Endothelial cell of umbilical vein (primary cell): Measurements from ENCODE around the gene HUS1. TPM values are rescaled to one million over a fixed set of nuclear protein-coding genes. Genes with fewer than 3 reads are reported as not detected.

Source experiments
- BruUV-seq: library from RNA; stranded (reverse); fragments of 400-500 nt; replicated peaks from 2 replicates; lab custom pipeline; 2021; lab: Mats Ljungman, UMichigan
- CTCF ChIA-PET: fragments of 300-600, 350-600 bp; sonication (Branson Sonifier 250); formaldehyde crosslinking; loops from one replicate; lab custom pipeline; 2021; ENCODE audit warnings: antibody characterized with exemption, inconsistent platforms; lab: Charles Lee
- POLR2A ChIA-PET: fragments of 300-600, 350-600 bp; sonication (Branson Sonifier 250); formaldehyde crosslinking; loops from one replicate; lab custom pipeline; 2021; ENCODE audit warnings: antibody characterized with exemption, inconsistent platforms; lab: Charles Lee
- DNase-seq: peaks from one replicate; pipeline ENCODE4 v3.0.0-alpha.2; 2011; ENCODE audit warnings: low read depth, low spot score
- FAIRE-seq: peaks from 2 replicates; lab custom pipeline; 2011; peaks lifted over from hg19 to GRCh38; lab: Jason Lieb, UNC
- H2AFZ ChIP-seq: 2 replicates; pipeline ENCODE4 v1.6.0; 2012; ENCODE audit warnings: low read depth, low read length, control low read depth, inconsistent platforms
- H3K27ac ChIP-seq: 2 replicates; pipeline ENCODE4 v1.5.1; 2011; ENCODE audit warnings: low read depth, mild to moderate bottlenecking, control low read depth, low read length, moderate library complexity; ENCODE audit not compliant: insufficient read depth
- H3K27me3 ChIP-seq, 2 experiments: 2 replicates each; pipeline versions ENCODE4 v1.6.0 to v1.6.1; 2011; ENCODE audit warnings: low read length in 2 of 2, mixed read lengths in 1 of 2; ENCODE audit not compliant: control insufficient read depth in 2 of 2, insufficient read depth in 2 of 2
- H3K36me3 ChIP-seq, 2 experiments: 2 replicates in 1 of 2; 3 replicates in 1 of 2; pipeline ENCODE4 v1.5.1; 2011; ENCODE audit warnings: low read length in 2 of 2, mild to moderate bottlenecking in 1 of 2, moderate library complexity in 1 of 2; ENCODE audit not compliant: control insufficient read depth in 2 of 2, insufficient read depth in 2 of 2; ENCODE audit errors: extremely low read depth in 1 of 2
- H3K4me1 ChIP-seq: 3 replicates; pipeline ENCODE4 v1.5.1; 2011; ENCODE audit warnings: mild to moderate bottlenecking, low read length; ENCODE audit not compliant: control insufficient read depth, insufficient read depth; ENCODE audit errors: extremely low read depth
- H3K4me2 ChIP-seq: 2 replicates; pipeline ENCODE4 v1.6.1; 2011; ENCODE audit warnings: low read length, control low read depth, mixed read lengths; ENCODE audit not compliant: insufficient read depth
- H3K4me3 ChIP-seq, 3 experiments: fragments of 200-600 bp in 1 of 3; sonication (generic), shearing (Covaris generic) in 1 of 3; replicated peaks in 1 of 3; 2 replicates each; pipeline ENCODE4 v1.5.1; 2011 to 2016; ENCODE audit warnings: control low read depth in 3 of 3, low read length in 3 of 3, mild to moderate bottlenecking in 2 of 3, inconsistent platforms in 1 of 3, low read depth in 1 of 3, moderate library complexity in 1 of 3; ENCODE audit not compliant: insufficient read depth in 1 of 3
- H3K79me2 ChIP-seq: 2 replicates; pipeline ENCODE4 v1.6.0; 2012; ENCODE audit warnings: low read length, inconsistent platforms; ENCODE audit not compliant: control insufficient read depth, insufficient read depth
- H3K9ac ChIP-seq: replicated peaks from 2 replicates; pipeline ENCODE3; 2011; ENCODE audit warnings: low read length, control low read depth; ENCODE audit not compliant: insufficient read depth; ENCODE audit errors: extremely low read depth
- H3K9me1 ChIP-seq: replicated peaks from 3 replicates; pipeline ENCODE4 v1.6.0; 2011; ENCODE audit warnings: mild to moderate bottlenecking, low read length; ENCODE audit not compliant: control insufficient read depth, insufficient read depth; ENCODE audit errors: extremely low read depth
- H3K9me3 ChIP-seq: replicated peaks from 2 replicates; pipeline ENCODE4 v1.5.1; 2012; ENCODE audit warnings: low read length, inconsistent platforms; ENCODE audit not compliant: control insufficient read depth, insufficient read depth
- H4K20me1 ChIP-seq: replicated peaks from 2 replicates; pipeline ENCODE3; 2011; ENCODE audit warnings: mild to moderate bottlenecking, low read length; ENCODE audit not compliant: control insufficient read depth, insufficient read depth; ENCODE audit errors: extremely low read depth
- CTCF ChIP-seq, 2 donors: IDR thresholded peaks; 1 replicate in 1 of 2; 2 replicates in 1 of 2; pipeline ENCODE4 v1.5.1; 2011; ENCODE audit warnings: low read length in 2 of 2, mild to moderate bottlenecking in 2 of 2, moderate library complexity in 2 of 2, control low read depth in 1 of 2, inconsistent platforms in 1 of 2, low read depth in 1 of 2; ENCODE audit not compliant: insufficient read depth in 1 of 2; ENCODE audit errors: extremely low read depth in 1 of 2
- EZH2 ChIP-seq: IDR thresholded peaks from 2 replicates; pipeline ENCODE4 v1.6.1; 2012; ENCODE audit warnings: borderline replicate concordance, low read depth, mild to moderate bottlenecking, moderate library complexity, low read length, inconsistent platforms; ENCODE audit not compliant: severe bottlenecking
- FOS ChIP-seq: IDR thresholded peaks from 2 replicates; pipeline ENCODE4 v1.6.1; 2011; ENCODE audit warnings: mild to moderate bottlenecking, low read length, moderate library complexity, borderline replicate concordance; ENCODE audit not compliant: insufficient read depth
- GATA2 ChIP-seq: IDR thresholded peaks from 2 replicates; pipeline ENCODE4 v1.7.0; 2011; ENCODE audit warnings: low read depth, mild to moderate bottlenecking, moderate library complexity, mixed read lengths, low read length; ENCODE audit not compliant: insufficient read length, insufficient read depth
- JUN ChIP-seq: IDR thresholded peaks from 2 replicates; pipeline ENCODE4 v1.6.1; 2011; ENCODE audit warnings: borderline replicate concordance, low read depth; ENCODE audit not compliant: insufficient read length, insufficient read depth
- MAX ChIP-seq: IDR thresholded peaks from 2 replicates; pipeline ENCODE4 v1.6.1; 2011; ENCODE audit not compliant: insufficient read depth, insufficient read length
- MYC ChIP-seq: IDR thresholded peaks from one replicate; pipeline ENCODE4 v1.6.1; 2011; ENCODE audit warnings: mild to moderate bottlenecking, low read depth, low read length
- POLR2A ChIP-seq: IDR thresholded peaks from 2 replicates; pipeline ENCODE4 v1.6.1; 2012; ENCODE audit warnings: low read depth, mild to moderate bottlenecking, control low read depth, low read length
- POLR2AphosphoS5 ChIP-seq: IDR thresholded peaks from 2 replicates; pipeline ENCODE4 v1.6.1; 2012; ENCODE audit warnings: low read depth, mild to moderate bottlenecking, control low read depth, low read length, moderate library complexity; ENCODE audit not compliant: insufficient read depth
- dilution Hi-C: fragments of 300-500 bp; cut with MboI; formaldehyde crosslinking; loops from one replicate; pipeline ENCODE4 v1.15.0; 2019; ENCODE audit warnings: low sequenced_read_pairs; ENCODE audit not compliant: extremely low pct_ligation_motif_present
- intact Hi-C: fragments of 100-400 bp; cut with micrococcal nuclease; formaldehyde crosslinking; loops from one replicate; pipeline ENCODE4 v1.10.0; 2022
- polyA plus RNA-seq, 4 experiments: library from polyadenylated mRNA; depleted of rRNA in 3 of 4; stranded (reverse) in 3 of 4; unstranded in 1 of 4; fragments of >200 nt; gene quantifications; 2 replicates each; pipeline versions ENCODE4 v1.2.1 to v1.2.3, GENCODE V29; 2011 to 2012; ENCODE audit warnings: missing spikeins in 1 of 4
- total RNA-seq: library from RNA; stranded (reverse); gene quantifications from 2 replicates; pipeline ENCODE4 v1.2.3, GENCODE V29; 2021

HUS1 gene
- total and polyA plus RNA-seq, 2 donors (not counting 3 experiments of a cell fraction or from before 2014, with no cell fraction given): 21.4 to 49.7 TPM

GRCh38 chr7:47954231-47954911, 25.0 kb downstream of the HUS1 start:
- dilution Hi-C loops (no loop called here), intact Hi-C loops (no loop called here)
- no peaks in the 10 kb centered on the region for H4K20me1 ChIP-seq
- H3K9me1 ChIP-seq: no peaks in the 10 kb centered on the region
- no peak overlapping the region for H3K4me3 ChIP-seq
- ChIA-PET CTCF (interaction anchor here (1.1 to 12.0 kb wide), 2 partner anchors 10 to 12 kb away, joined by 9 to 371 read pairs; no protein-coding TSS in a partner anchor), POLR2A (no interaction called here)
- H3K79me2 ChIP-seq: no peaks in the 10 kb centered on the region
- no peak overlapping the region for H3K27ac ChIP-seq
- no peak overlapping the region for H3K9ac ChIP-seq
- DNase-seq (no peak), FAIRE-seq (no peak)
- no peaks in the 10 kb centered on the region for H3K27me3 ChIP-seq
- peaks cover 4 to 9% of the 10 kb centered on the region in 2 experiments for H3K36me3 ChIP-seq
- TF ChIP-seq MAX (no peak), CTCF (IDR thresholded peaks at IDR 0.05; ENCODE audit: extremely low read depth in 1 of 2, insufficient read depth in 1 of 2, low read depth in 1 of 2, low read length in 2 of 2) (no peak), POLR2AphosphoS5 (no peak), GATA2 (no peak), FOS (no peak), MYC (no peak), POLR2A (no peak), EZH2 (no peak), JUN (no peak)
- peaks cover 16% of the 10 kb centered on the region for H3K4me1 ChIP-seq
- no peaks in the 10 kb centered on the region for H3K9me3 ChIP-seq
- no peak overlapping the region for H2AFZ ChIP-seq
- no TSS peak for BruUV-seq
- no peak overlapping the region for H3K4me2 ChIP-seq
